AG04449 (cell line): ENCODE results near the gene AK8.
A peak's percentile ranks its signal among the peaks of the same experiment; 100 is the strongest.

Experiments
- CTCF ChIA-PET: fragments of 350-600 bp; formaldehyde crosslinking; extraction: SDS; loops from one replicate; lab custom pipeline; 2021; ENCODE audit warnings: antibody characterized with exemption; lab: Yijun Ruan, JAX
- POLR2A ChIA-PET: fragments of 400-600, 350-600 bp; formaldehyde crosslinking; extraction: SDS; loops from one replicate; lab custom pipeline; 2020; ENCODE audit warnings: antibody characterized with exemption, inconsistent platforms; lab: Yijun Ruan, JAX
- DNase-seq: peaks from one replicate; pipeline ENCODE4 v3.0.0-alpha.2; 2010; ENCODE audit warnings: low read depth, low spot score
- H3K4me3 ChIP-seq: 2 replicates; pipeline ENCODE4 v1.5.1; 2011; ENCODE audit warnings: low read depth, mild to moderate bottlenecking, control low read depth, low read length
- TF ChIP-seq, protein P1 (sequence below): IDR thresholded peaks from one replicate; pipeline ENCODE4 v1.5.1; 2011; ENCODE audit warnings: mild to moderate bottlenecking, moderate library complexity, low read length, control low read depth, inconsistent platforms; ENCODE audit not compliant: insufficient read depth; ENCODE audit errors: missing control alignments

AK8 gene

DNA sequence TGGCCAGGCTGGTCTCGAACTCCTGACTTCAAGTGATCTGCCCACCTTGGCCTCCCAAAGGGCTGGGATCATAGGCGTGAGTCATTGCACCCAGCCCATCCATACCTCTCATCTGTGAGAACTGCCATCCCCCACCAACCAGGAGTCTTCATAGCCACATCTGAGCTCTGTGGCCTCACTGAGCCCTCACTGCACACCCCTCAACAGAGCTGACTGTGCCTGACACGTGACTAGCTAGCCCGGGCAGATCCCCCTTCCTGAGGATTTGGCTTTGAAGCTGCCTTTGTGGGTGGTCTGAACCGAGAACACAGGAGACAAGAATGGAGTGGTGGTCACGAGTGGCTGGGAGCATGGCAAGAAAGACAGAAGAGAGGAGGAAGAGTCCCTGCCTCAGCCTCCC is 15.6 kb downstream of the AK8 start:
- ChIA-PET CTCF (interaction anchor here (1.6 kb wide), 1 partner anchor 109 kb away, joined by 3 read pairs; no protein-coding TSS in a partner anchor), POLR2A (no interaction called here)
- TF ChIP-seq, protein P1, sequence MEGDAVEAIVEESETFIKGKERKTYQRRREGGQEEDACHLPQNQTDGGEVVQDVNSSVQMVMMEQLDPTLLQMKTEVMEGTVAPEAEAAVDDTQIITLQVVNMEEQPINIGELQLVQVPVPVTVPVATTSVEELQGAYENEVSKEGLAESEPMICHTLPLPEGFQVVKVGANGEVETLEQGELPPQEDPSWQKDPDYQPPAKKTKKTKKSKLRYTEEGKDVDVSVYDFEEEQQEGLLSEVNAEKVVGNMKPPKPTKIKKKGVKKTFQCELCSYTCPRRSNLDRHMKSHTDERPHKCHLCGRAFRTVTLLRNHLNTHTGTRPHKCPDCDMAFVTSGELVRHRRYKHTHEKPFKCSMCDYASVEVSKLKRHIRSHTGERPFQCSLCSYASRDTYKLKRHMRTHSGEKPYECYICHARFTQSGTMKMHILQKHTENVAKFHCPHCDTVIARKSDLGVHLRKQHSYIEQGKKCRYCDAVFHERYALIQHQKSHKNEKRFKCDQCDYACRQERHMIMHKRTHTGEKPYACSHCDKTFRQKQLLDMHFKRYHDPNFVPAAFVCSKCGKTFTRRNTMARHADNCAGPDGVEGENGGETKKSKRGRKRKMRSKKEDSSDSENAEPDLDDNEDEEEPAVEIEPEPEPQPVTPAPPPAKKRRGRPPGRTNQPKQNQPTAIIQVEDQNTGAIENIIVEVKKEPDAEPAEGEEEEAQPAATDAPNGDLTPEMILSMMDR, result no peak
- H3K4me3 ChIP-seq, result no peak overlapping the region
- DNase-seq, result no peak

DNA sequence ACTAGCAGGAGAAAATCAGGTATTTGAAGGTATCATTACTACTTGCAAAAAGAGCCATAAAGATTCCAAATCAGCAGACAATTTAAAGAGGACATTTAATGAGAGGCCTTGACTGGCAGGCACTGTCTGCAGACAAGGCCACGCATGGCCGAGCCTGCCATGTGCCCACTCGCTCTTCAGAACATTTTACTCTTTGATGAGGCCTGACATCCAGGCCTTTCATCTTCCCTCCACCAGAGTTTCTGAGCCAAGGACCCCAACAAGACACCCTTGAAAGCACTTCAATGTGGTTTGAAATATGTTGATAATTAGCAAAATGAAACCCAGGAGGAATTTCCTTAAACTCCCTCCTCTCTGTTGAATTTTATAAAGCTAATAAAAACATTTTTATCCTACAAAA is 16.4 kb downstream of the AK8 start:
- POLR2A ChIA-PET, result no interaction called here
- CTCF ChIA-PET, result no interaction called here
- no peak for DNase-seq
- TF ChIP-seq, protein P1, result no peak
- H3K4me3 ChIP-seq, result no peak overlapping the region

DNA sequence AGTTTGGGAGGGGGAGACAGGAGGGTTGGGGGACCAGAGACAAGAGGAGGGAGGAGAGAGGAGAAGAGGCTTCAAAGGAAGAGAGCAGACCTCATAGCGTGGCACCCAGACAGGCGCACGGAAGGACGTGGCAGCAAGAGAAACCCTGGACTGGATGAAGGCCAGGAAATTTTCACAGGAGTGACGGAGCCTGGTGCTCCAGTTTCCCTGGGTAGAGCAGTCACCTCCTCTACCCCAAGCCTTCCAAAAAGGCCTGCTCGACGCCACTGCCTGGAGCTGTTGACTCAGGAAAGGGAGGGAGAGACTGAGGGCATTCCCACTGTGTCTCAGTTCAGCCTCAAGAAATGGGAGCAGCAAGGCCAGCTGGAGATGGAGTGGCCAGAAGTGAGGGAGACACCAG is 19.3 kb downstream of the AK8 start:
- no peak for DNase-seq
- no peak overlapping the region for H3K4me3 ChIP-seq
- ChIA-PET CTCF (interaction anchor here (0.9 kb wide), 1 partner anchor 9 kb away, joined by 3 read pairs; no protein-coding TSS in a partner anchor), POLR2A (no interaction called here)
- TF ChIP-seq, protein P1, result no peak

DNA sequence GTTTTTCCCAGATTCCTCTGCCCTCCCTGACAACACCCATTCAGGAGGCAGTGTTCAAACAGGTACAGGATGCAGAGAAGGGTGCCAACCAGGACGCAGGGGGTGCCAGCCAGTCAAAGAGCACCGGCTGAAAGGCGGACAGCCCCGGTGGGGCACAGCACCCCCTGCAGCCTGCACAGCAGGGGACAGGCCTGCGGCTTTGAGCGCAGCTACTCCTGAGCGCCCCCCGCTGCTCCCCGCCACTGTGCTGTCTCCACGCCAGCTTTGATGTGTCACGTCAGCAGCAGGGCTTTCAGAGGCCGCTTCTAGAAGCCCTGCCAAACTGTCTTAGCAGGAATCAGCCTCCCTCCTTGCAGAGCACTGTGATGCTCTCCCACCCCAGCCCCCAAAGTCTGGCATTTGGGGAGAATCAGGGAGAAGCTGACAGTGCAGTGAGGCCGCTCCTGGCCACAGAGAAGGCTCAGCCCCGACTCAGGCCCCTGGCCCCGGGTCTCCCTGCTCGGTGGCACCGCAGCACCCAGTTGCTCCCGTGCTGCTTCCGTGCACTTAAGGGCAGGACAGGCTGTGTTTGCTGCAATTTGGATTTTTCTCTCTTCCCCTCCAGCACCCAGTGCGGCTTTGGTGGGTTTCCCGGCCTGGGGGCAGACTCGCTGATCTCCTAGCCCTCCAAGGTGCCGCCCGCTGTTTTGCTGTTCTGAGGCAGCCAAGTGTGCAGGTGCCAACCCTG is 20.3 kb downstream of the AK8 start:
- CTCF ChIA-PET, result no interaction called here
- TF ChIP-seq, protein P1, result no peak
- no peak for DNase-seq
- H3K4me3 ChIP-seq, result no peak overlapping the region
- POLR2A ChIA-PET, result no interaction called here

DNA sequence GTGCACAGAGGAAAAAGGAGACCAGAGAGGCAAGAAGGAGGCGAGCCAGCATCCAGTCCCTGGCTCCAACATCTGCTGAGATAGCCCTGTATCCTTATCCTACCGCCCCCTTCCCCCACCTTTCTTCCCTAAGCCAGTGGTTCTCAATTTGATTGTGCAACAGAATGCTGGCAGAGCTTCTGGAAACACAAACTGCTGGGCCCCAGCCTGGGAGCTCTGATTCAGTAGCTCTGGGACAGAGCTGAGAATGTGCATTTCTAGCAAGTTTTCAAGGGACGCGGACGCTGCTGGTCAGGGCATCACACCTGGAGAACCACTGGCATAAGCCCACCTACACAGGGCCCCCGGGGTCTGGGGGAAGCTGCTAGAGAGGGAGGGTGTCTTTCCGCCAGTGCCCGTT is 21.1 kb downstream of the AK8 start:
- ChIA-PET POLR2A (no interaction called here), CTCF (interaction anchor here (1.6 kb wide), 1 partner anchor 44 kb away, joined by 3 read pairs; no protein-coding TSS in a partner anchor)
- peak; percentile 23 for DNase-seq
- no peak overlapping the region for H3K4me3 ChIP-seq
- TF ChIP-seq, protein P1, result no peak

DNA sequence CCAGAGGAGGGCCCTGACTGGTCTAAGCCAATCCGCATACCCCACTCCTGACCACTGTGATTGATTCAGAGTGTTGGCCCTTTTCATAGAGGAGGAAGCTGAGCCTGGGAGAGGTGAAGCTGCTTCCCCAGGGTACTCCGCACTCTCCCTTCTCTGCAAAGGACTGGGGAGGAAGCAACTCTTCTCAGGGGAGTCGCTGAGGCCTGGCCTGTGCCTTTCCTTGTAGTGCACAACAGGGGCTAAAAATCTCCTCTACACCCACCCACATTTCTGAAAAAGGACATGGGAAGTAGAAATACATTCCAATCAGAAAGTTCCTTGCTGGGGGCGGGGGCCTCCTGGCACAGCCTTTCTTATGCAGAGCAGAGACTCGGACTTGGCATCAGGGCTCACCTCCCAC is 22.2 kb downstream of the AK8 start:
- POLR2A ChIA-PET, result no interaction called here
- no peak overlapping the region for H3K4me3 ChIP-seq
- TF ChIP-seq, protein P1, result no peak
- CTCF ChIA-PET, result interaction anchor here (1.6 kb wide), 1 partner anchor 46 kb away, joined by 3 read pairs; no protein-coding TSS in a partner anchor
- no peak for DNase-seq
